B cell (primary cell): ENCODE measurements around the gene RNF141. TPM values are rescaled to one million over a fixed set of nuclear protein-coding genes. Genes with fewer than 3 reads are reported as not detected.

ENCODE experiments used
- ATAC-seq: fragments of 200-7000 bp; cut with Tn5 transposase; one replicate; pipeline ENCODE4 v1.10.0; 2021; ENCODE audit warnings: low read depth, mild to moderate bottlenecking, moderate number of reproducible peaks, moderate library complexity
- CTCF ChIA-PET: fragments of 350-600 bp; sonication (Branson Sonifier 250); formaldehyde crosslinking; loops from one replicate; lab custom pipeline; 2021; ENCODE audit warnings: antibody characterized with exemption, inconsistent platforms; lab: Charles Lee
- POLR2A ChIA-PET: fragments of 350-600 bp; sonication (Branson Sonifier 250); formaldehyde crosslinking; loops from one replicate; lab custom pipeline; 2021; ENCODE audit warnings: antibody characterized with exemption; lab: Charles Lee
- DNase-seq: peaks from one replicate; pipeline ENCODE4 v3.0.0; 2013
- H2AFZ ChIP-seq: 2 replicates; pipeline ENCODE4 v1.6.1; 2012; ENCODE audit warnings: mild to moderate bottlenecking, low read depth, low read length; ENCODE audit not compliant: insufficient read depth, poor library complexity, severe bottlenecking
- H3K27ac ChIP-seq, 2 donors: 1 replicate in 1 of 2; 2 replicates in 1 of 2; pipeline ENCODE4 v1.5.1; 2012 to 2013; ENCODE audit warnings: low read length in 2 of 2, mild to moderate bottlenecking in 2 of 2, moderate library complexity in 1 of 2
- H3K27me3 ChIP-seq, 4 experiments: fragments of 200-600 bp in 1 of 4; sonication (generic) in 1 of 4; replicated peaks in 1 of 4; 1 replicate in 2 of 4; 2 replicates in 2 of 4; pipeline versions ENCODE4 v1.6.1 to v1.7.0; 2013 to 2016; ENCODE audit warnings: low read length in 3 of 4, mild to moderate bottlenecking in 2 of 4, mixed read lengths in 1 of 4, moderate library complexity in 1 of 4; ENCODE audit not compliant: insufficient read depth in 4 of 4, control insufficient read depth in 3 of 4; ENCODE audit errors: control extremely low read depth in 1 of 4
- H3K36me3 ChIP-seq, 2 experiments: replicated peaks in 1 of 2; 1 replicate in 1 of 2; 2 replicates in 1 of 2; pipeline versions ENCODE4 v1.6.1 to v1.7.1; 2013; ENCODE audit warnings: low read length in 1 of 2; ENCODE audit not compliant: insufficient read depth in 2 of 2, control insufficient read depth in 1 of 2; ENCODE audit errors: control extremely low read depth in 1 of 2, extremely low read depth in 1 of 2
- H3K4me1 ChIP-seq, 2 donors: fragments of 200-600 bp in 1 of 2; sonication (generic) in 1 of 2; 1 replicate in 1 of 2; 2 replicates in 1 of 2; pipeline versions ENCODE4 v1.5.1 to v1.6.1; 2013 to 2017; ENCODE audit warnings: low read length in 2 of 2; ENCODE audit not compliant: control insufficient read depth in 2 of 2, insufficient read depth in 2 of 2
- H3K4me2 ChIP-seq: replicated peaks from 2 replicates; pipeline ENCODE3; 2012; ENCODE audit warnings: mild to moderate bottlenecking, low read depth, low read length; ENCODE audit not compliant: poor library complexity, severe bottlenecking
- H3K4me3 ChIP-seq, 5 experiments: fragments of 200-600 bp in 1 of 5; sonication (generic) in 1 of 5; 1 replicate in 3 of 5; 2 replicates in 2 of 5; pipeline versions ENCODE4 v1.5.1 to v1.7.0; 2011 to 2016; ENCODE audit warnings: low read length in 4 of 5, mild to moderate bottlenecking in 4 of 5, low read depth in 2 of 5, control low read depth in 1 of 5, moderate library complexity in 1 of 5; ENCODE audit not compliant: insufficient read depth in 1 of 5; ENCODE audit errors: control extremely low read depth in 1 of 5, extremely low read depth in 1 of 5
- H3K79me2 ChIP-seq: fragments of 200-600 bp; sonication (generic); one replicate; pipeline ENCODE4 v1.6.0; 2016; ENCODE audit warnings: low read length; ENCODE audit not compliant: control insufficient read depth, insufficient read depth
- H3K9ac ChIP-seq: fragments of 200-600 bp; sonication (generic); 2 replicates; pipeline ENCODE4 v1.6.1; 2017; ENCODE audit warnings: mild to moderate bottlenecking, low read length, moderate library complexity
- H3K9me3 ChIP-seq, 3 donors: one replicate each; pipeline versions ENCODE4 v1.6.1 to v1.7.1; 2013; ENCODE audit warnings: low read length in 2 of 3; ENCODE audit not compliant: control insufficient read depth in 2 of 3, insufficient read depth in 1 of 3; ENCODE audit errors: control extremely low read depth in 1 of 3
- H4K20me1 ChIP-seq: 2 replicates; pipeline ENCODE4 v1.6.0; 2012; ENCODE audit warnings: mild to moderate bottlenecking, low read length; ENCODE audit not compliant: insufficient read depth, control insufficient read depth, poor library complexity, severe bottlenecking
- H3K27ac Mint-ChIP-seq: one replicate; pipeline ENCODE4 v1.8.0; 2021; ENCODE audit warnings: mixed read lengths
- H3K27me3 Mint-ChIP-seq: one replicate; pipeline ENCODE4 v1.8.0; 2021; ENCODE audit warnings: mixed read lengths
- H3K4me1 Mint-ChIP-seq: one replicate; pipeline ENCODE4 v1.8.0; 2021; ENCODE audit warnings: mixed read lengths
- H3K4me3 Mint-ChIP-seq: one replicate; pipeline ENCODE4 v1.8.0; 2021; ENCODE audit warnings: mixed read lengths
- H3K9me3 Mint-ChIP-seq: one replicate; pipeline ENCODE4 v1.8.0; 2022; ENCODE audit warnings: mixed read lengths; ENCODE audit not compliant: insufficient read depth
- EZH2 ChIP-seq: IDR thresholded peaks from 2 replicates; pipeline ENCODE4 v1.6.1; 2012; ENCODE audit warnings: borderline replicate concordance, low read depth, mild to moderate bottlenecking, moderate library complexity, low read length; ENCODE audit not compliant: insufficient read depth, poor library complexity, severe bottlenecking
- WGBS: methylation state at CpG from one replicate; pipeline ENCODE4 v1.1.5; 2013; ENCODE audit warnings: missing lambda C conversion rate; ENCODE audit not compliant: insufficient coverage; 5-methylcytosine and 5-hydroxymethylcytosine counted together
- intact Hi-C: fragments of 100-400 bp; cut with micrococcal nuclease; formaldehyde crosslinking; loops from one replicate; pipeline ENCODE4 v1.10.0; 2022
- polyA plus RNA-seq: library from polyadenylated mRNA; depleted of rRNA; stranded (reverse); fragments of >200 nt; gene quantifications from 2 replicates; pipeline ENCODE4 v1.2.3, GENCODE V29; 2012
- total RNA-seq, 2 donors: library from RNA; stranded (reverse); fragments of 120-200 nt in 1 of 2; gene quantifications; 1 replicate in 1 of 2; 2 replicates in 1 of 2; pipeline versions ENCODE4 v1.2.3 to v1.2.4, GENCODE V29; 2013 to 2022
- TF ChIP-seq, protein P1 (sequence below): fragments of 200-600 bp; IDR thresholded peaks from one replicate; pipeline ENCODE4 v1.8.0; 2022; ENCODE audit warnings: antibody characterized with exemption, mild to moderate bottlenecking

The RNF141 gene
- total and polyA plus RNA-seq, 2 donors (not counting 1 experiment from before 2014, with no cell fraction given), result 23.3 to 48.2 TPM

GRCh38 chr11:10573556-10573955 is 32.6 kb upstream of the RNF141 start:
- H4K20me1 ChIP-seq, result no peaks in the 10 kb centered on the region
- no peak overlapping the region for H2AFZ ChIP-seq
- H3K36me3 ChIP-seq, result no peaks in the 10 kb centered on the region
- no peak overlapping the region for H3K4me2 ChIP-seq
- TF ChIP-seq, protein P1, sequence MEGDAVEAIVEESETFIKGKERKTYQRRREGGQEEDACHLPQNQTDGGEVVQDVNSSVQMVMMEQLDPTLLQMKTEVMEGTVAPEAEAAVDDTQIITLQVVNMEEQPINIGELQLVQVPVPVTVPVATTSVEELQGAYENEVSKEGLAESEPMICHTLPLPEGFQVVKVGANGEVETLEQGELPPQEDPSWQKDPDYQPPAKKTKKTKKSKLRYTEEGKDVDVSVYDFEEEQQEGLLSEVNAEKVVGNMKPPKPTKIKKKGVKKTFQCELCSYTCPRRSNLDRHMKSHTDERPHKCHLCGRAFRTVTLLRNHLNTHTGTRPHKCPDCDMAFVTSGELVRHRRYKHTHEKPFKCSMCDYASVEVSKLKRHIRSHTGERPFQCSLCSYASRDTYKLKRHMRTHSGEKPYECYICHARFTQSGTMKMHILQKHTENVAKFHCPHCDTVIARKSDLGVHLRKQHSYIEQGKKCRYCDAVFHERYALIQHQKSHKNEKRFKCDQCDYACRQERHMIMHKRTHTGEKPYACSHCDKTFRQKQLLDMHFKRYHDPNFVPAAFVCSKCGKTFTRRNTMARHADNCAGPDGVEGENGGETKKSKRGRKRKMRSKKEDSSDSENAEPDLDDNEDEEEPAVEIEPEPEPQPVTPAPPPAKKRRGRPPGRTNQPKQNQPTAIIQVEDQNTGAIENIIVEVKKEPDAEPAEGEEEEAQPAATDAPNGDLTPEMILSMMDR, result no peak
- no peak for TF ChIP-seq EZH2
- 91% methylated on average over 2 of the region's 3 CpGs for WGBS
- ATAC-seq (no peak), DNase-seq (no peak)
- no peaks in the 10 kb centered on the region for H3K79me2 ChIP-seq
- Mint-ChIP-seq H3K27ac (no peak overlapping the region), H3K4me3 (no peak overlapping the region), H3K27me3 (no peaks in the 10 kb centered on the region), H3K9me3 (no peaks in the 10 kb centered on the region), H3K4me1 (peaks cover 59% of the 10 kb centered on the region)
- no peaks in the 10 kb centered on the region for H3K27me3 ChIP-seq
- no peak overlapping the region for H3K9ac ChIP-seq
- H3K9me3 ChIP-seq, result no peaks in the 10 kb centered on the region
- POLR2A ChIA-PET, result no interaction called here
- no peak overlapping the region for H3K4me3 ChIP-seq
- H3K27ac ChIP-seq, result no peak overlapping the region
- peaks cover 18 to 41% of the 10 kb centered on the region in 2 donors for H3K4me1 ChIP-seq
- intact Hi-C loops, result no loop called here
- CTCF ChIA-PET, result interaction anchor here (0.8 to 3.0 kb wide), 4 partner anchors 9 to 160 kb away, joined by 4 to 12 read pairs (median 6); partner anchors contain the start of gene RNF141

DNA sequence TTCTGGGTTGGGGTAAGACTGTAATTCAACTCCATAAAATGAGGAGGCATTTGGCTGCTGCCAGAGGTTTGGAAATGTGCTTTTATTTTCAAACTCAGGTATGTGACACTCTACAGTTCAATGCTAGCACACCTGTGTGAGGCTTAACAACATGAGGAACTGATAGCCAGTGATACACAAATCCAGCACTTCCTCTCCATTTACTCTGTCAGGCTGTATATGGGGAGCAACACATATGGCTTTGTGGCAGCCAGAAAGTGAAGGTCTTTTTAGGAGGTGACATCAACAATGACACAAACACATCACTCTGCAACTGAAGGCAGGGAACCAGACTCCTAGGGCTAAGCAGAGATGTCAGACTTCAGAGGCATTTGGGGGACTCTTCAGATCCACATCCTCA is 32.0 kb upstream of the RNF141 start:
- ChIA-PET CTCF (interaction anchor here (1.4 to 3.0 kb wide), 2 partner anchors 8 to 32 kb away, joined by 7 to 12 read pairs; partner anchors contain the start of gene RNF141), POLR2A (no interaction called here)
- Histone ChIP-seq H3K9ac (no peak overlapping the region), H3K36me3 (no peaks in the 10 kb centered on the region), H3K4me2 (no peak overlapping the region), H3K79me2 (no peaks in the 10 kb centered on the region), H3K27me3 (no peaks in the 10 kb centered on the region), H4K20me1 (no peaks in the 10 kb centered on the region), H3K4me3 (no peak overlapping the region), H2AFZ (no peak overlapping the region), H3K27ac (no peak overlapping the region), H3K9me3 (no peaks in the 10 kb centered on the region), H3K4me1 (peaks cover 15 to 36% of the 10 kb centered on the region in 2 donors)
- TF ChIP-seq, protein P1, result no peak
- TF ChIP-seq EZH2, result no peak
- ATAC-seq (peak; percentile 10), DNase-seq (no peak)
- H3K27ac Mint-ChIP-seq, result no peak overlapping the region
- H3K27me3 Mint-ChIP-seq, result no peaks in the 10 kb centered on the region
- H3K4me1 Mint-ChIP-seq, result peaks cover 55% of the 10 kb centered on the region
- intact Hi-C loops, result no loop called here
- no peak overlapping the region for H3K4me3 Mint-ChIP-seq
- no peaks in the 10 kb centered on the region for H3K9me3 Mint-ChIP-seq
